HFFc6 (cell line): ENCODE data around the gene NGFR. TPM values are rescaled to one million over a fixed set of nuclear protein-coding genes. Genes with fewer than 3 reads are reported as not detected.
A peak's percentile ranks its signal among the peaks of the same experiment; 100 is the strongest.

ENCODE experiments used
- DNase-seq: peaks from one replicate; pipeline ENCODE4 v3.0.0-alpha.2; 2018
- H3K27ac Mint-ChIP-seq: 2 replicates; pipeline ENCODE4 v1.8.0; 2020; ENCODE audit warnings: mild to moderate bottlenecking, mixed read lengths
- H3K27me3 Mint-ChIP-seq: 2 replicates; pipeline ENCODE4 v1.8.0; 2021; ENCODE audit warnings: mild to moderate bottlenecking, moderate library complexity, mixed read lengths; ENCODE audit not compliant: insufficient read depth
- H3K36me3 Mint-ChIP-seq: 2 replicates; pipeline ENCODE4 v1.8.0; 2021; ENCODE audit warnings: low read depth, mixed read lengths
- H3K4me1 Mint-ChIP-seq: 2 replicates; pipeline ENCODE4 v1.8.0; 2020; ENCODE audit warnings: low read depth, mixed read lengths
- H3K4me3 Mint-ChIP-seq: 2 replicates; pipeline ENCODE4 v1.8.0; 2020; ENCODE audit warnings: mild to moderate bottlenecking, moderate library complexity, mixed read lengths
- H3K9me3 Mint-ChIP-seq: 2 replicates; pipeline ENCODE4 v1.8.0; 2020; ENCODE audit warnings: mild to moderate bottlenecking, mixed read lengths
- total RNA-seq, 6 experiments: library from RNA; stranded (reverse); fragmentation: NEBNext Ultra II Directional; extraction: Animal tissue kit (Norgen Biotek cat#: 25700); gene quantifications; 2 replicates in 1 of 6; 3 replicates in 5 of 6; pipeline ENCODE4 v1.2.3, GENCODE V29; 2021
- TF ChIP-seq, protein P1 (sequence below): fragments of 200-600 bp; sonication (generic); IDR thresholded peaks from 2 replicates; pipeline ENCODE4 v1.5.0; 2021; ENCODE audit warnings: antibody characterized with exemption, mild to moderate bottlenecking

Gene NGFR
- total RNA-seq, 6 experiments from 2014 or later = 0.07 to 0.14 (median 0.11) TPM; not detected in 1

DNA sequence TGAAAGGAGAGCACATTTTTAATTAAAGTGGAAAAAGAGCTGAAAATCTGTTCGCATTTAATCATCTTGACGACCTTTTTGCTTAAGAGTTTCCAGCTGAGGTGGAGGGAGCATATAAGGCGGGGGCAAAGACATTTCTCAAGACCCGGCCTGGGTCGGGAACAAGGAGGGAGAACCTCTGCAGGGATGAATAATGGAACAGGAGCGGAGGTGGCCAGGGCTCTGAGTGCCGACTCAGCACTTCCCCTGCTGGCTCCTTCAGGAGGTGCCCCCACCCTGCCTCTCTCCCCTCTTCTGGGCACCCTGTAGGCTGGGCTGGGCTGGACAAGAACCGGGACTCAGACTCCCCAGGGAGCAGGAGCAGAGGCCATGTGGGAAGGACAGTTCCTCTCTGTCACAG lies 7.9 kb upstream of the NGFR start:
- Mint-ChIP-seq H3K36me3 (no peaks in the 10 kb centered on the region), H3K27me3 (peaks cover 64% of the 10 kb centered on the region), H3K4me1 (peaks cover 6% of the 10 kb centered on the region; the same call in 1 of the 2 replicates), H3K4me3 (no peak overlapping the region), H3K27ac (no peak overlapping the region), H3K9me3 (no peaks in the 10 kb centered on the region)
- no peak for DNase-seq
- TF ChIP-seq, protein P1, sequence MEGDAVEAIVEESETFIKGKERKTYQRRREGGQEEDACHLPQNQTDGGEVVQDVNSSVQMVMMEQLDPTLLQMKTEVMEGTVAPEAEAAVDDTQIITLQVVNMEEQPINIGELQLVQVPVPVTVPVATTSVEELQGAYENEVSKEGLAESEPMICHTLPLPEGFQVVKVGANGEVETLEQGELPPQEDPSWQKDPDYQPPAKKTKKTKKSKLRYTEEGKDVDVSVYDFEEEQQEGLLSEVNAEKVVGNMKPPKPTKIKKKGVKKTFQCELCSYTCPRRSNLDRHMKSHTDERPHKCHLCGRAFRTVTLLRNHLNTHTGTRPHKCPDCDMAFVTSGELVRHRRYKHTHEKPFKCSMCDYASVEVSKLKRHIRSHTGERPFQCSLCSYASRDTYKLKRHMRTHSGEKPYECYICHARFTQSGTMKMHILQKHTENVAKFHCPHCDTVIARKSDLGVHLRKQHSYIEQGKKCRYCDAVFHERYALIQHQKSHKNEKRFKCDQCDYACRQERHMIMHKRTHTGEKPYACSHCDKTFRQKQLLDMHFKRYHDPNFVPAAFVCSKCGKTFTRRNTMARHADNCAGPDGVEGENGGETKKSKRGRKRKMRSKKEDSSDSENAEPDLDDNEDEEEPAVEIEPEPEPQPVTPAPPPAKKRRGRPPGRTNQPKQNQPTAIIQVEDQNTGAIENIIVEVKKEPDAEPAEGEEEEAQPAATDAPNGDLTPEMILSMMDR = 0 out of 2 replicates have a peak, but pooled peaks have one; percentile 10

DNA sequence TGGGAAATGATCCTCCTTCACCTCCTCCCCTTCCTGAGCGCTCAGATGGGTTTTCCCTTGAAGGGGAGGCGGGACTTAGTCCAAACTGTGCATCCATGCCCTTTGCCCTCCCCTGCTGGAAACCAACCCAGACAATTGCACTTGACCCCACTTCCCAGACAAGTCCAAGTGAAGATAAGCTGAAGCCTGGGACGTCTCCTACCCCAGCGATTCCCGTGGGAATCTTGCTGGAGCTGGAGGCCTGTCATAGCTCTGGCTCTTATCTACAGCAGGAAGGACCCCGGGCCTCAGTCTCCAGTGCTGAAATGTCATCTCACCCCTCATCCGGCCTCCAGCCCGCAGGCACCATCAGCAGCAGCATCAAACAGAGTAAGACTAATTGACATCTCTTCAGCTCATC lies 6.5 kb upstream of the NGFR start:
- Mint-ChIP-seq H3K4me1 (no peaks in the 10 kb centered on the region), H3K36me3 (no peaks in the 10 kb centered on the region), H3K9me3 (no peaks in the 10 kb centered on the region), H3K4me3 (no peak overlapping the region), H3K27me3 (peaks cover 61% of the 10 kb centered on the region), H3K27ac (no peak overlapping the region)
- TF ChIP-seq, protein P1 = no peak
- DNase-seq = no peak

DNA sequence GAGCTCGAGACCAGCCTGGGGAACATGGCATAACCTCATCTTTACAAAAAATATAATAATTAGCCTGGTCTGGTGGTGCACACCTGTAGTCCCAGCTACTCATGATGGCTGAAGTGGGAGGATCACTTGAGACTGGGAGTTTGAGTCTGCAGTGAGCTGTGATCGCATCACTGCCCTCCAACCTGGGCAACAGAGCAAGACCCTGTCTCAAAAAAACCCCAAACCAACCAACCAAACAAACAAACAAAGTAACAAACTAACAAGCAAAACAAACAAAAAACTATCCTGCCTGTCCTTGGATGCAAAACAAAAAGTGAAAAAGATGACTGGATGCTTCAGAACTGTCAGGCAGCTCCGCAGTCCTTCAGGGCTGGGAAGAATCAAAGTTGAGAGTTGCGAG lies 5.7 kb upstream of the NGFR start:
- Mint-ChIP-seq H3K9me3 (no peaks in the 10 kb centered on the region), H3K4me3 (no peak overlapping the region), H3K27me3 (peaks cover 62% of the 10 kb centered on the region), H3K36me3 (no peaks in the 10 kb centered on the region), H3K27ac (no peak overlapping the region), H3K4me1 (no peaks in the 10 kb centered on the region)
- DNase-seq = no peak
- TF ChIP-seq, protein P1 = no peak

- H3K27me3 Mint-ChIP-seq = peaks cover 59% of the 10 kb centered on the region
- H3K36me3 Mint-ChIP-seq = no peaks in the 10 kb centered on the region
- no peak overlapping the region for H3K27ac Mint-ChIP-seq
- no peak for DNase-seq
- H3K9me3 Mint-ChIP-seq = no peaks in the 10 kb centered on the region
- no peaks in the 10 kb centered on the region for H3K4me1 Mint-ChIP-seq
- TF ChIP-seq, protein P1 = no peak
- H3K4me3 Mint-ChIP-seq = no peak overlapping the region
Observed at GRCh38 chr17:49490276-49490675, 4.8 kb upstream of the NGFR start.

DNA sequence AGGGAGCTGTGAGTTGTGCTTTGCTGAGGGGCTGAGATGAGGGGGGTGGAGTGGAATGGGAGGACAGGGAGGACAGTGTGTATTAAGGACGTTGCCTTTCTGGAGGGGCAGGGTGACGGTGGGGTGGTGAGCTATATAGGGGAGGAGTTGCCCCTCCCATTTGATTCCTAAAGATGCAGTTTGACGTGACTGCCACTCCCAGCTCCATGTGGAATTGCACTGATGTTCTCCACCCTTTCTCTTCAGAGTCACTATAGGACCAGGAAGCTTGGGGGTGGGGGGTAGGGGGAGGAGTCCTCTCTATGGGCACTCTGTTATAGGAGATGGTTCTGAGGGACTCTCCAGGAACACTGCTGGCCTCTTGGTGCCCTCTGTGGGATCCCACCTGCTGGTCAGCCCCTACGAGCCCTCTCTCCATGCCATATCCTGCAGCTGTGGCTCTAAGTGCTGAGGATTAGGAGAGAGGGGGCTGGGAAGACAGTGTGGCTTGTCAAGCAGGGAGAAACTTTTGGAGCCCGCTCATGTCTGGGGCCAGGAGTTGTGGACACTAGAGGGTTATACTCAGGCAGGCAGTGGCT lies 3.8 kb upstream of the NGFR start:
- TF ChIP-seq, protein P1 = no peak
- Mint-ChIP-seq H3K9me3 (no peaks in the 10 kb centered on the region), H3K4me3 (no peak overlapping the region), H3K27ac (no peak overlapping the region), H3K36me3 (no peaks in the 10 kb centered on the region), H3K4me1 (no peaks in the 10 kb centered on the region), H3K27me3 (peaks cover 59% of the 10 kb centered on the region)
- no peak for DNase-seq
